Measurements from ENCODE around the gene PAPLN. TPM values are rescaled to one million over a fixed set of nuclear protein-coding genes. Genes with fewer than 3 reads are reported as not detected.

The PAPLN gene
- total and polyA plus RNA-seq, 2 experiments from 2014 or later = 2.8 to 13.2 TPM

GRCh38 chr14:73220634-73221033, 16.7 kb upstream of the PAPLN start (continued):
- no peak for TF ChIP-seq REST (IDR thresholded peaks at IDR 0.05; ENCODE audit: unreplicated experiment)

GRCh38 chr14:73221945-73222344, 15.4 kb upstream of the PAPLN start:
- Mint-ChIP-seq H3K36me3 (ENCODE audit: low read depth) (peaks cover 28% of the 10 kb centered on the region), H3K27ac (no peak overlapping the region), H3K27me3 (ENCODE audit: insufficient read depth, low read depth, poor library complexity) (peaks cover 11% of the 10 kb centered on the region), H3K4me1 (peaks cover 24% of the 10 kb centered on the region), H3K9me3 (no peaks in the 10 kb centered on the region), H3K4me3 (no peak overlapping the region)
- DNase-seq (ENCODE audit: low spot score) (no peak), ATAC-seq (no peak)
- Histone ChIP-seq H3K9me2 (ENCODE audit: insufficient read depth) (no peaks in the 10 kb centered on the region), H3K27ac (ENCODE audit: low read depth) (no peak overlapping the region), H3K36me3 (ENCODE audit: insufficient read depth) (peaks cover 4% of the 10 kb centered on the region; the same call in 1 of the 2 replicates), H3K27me3 (ENCODE audit: insufficient read depth) (no peaks in the 10 kb centered on the region), H3K4me3 (no peak overlapping the region), H3F3A (replicated peaks; ENCODE audit: low read depth) (no peaks in the 10 kb centered on the region), H3K4me2 (no peak overlapping the region), H4K20me1 (replicated peaks; ENCODE audit: insufficient read depth) (no peaks in the 10 kb centered on the region; the same call in 1 of the 2 replicates), H3K79me2 (replicated peaks; ENCODE audit: insufficient read depth) (no peaks in the 10 kb centered on the region), H3K4me1 (ENCODE audit: insufficient read depth) (peaks cover 14% of the 10 kb centered on the region; the same call in 1 of the 2 replicates), H2AFZ (no peak overlapping the region)
- no peak for TF ChIP-seq EZH2 (IDR thresholded peaks at IDR 0.05; ENCODE audit: low read depth, unreplicated experiment)

GRCh38 chr14:73223049-73223448, 14.3 kb upstream of the PAPLN start:
- no peaks in the 10 kb centered on the region; the same call in 1 of the 2 replicates for H4K20me1 ChIP-seq (replicated peaks; ENCODE audit: insufficient read depth)
- no peak for DNase-seq (ENCODE audit: low spot score)
- Mint-ChIP-seq H3K4me1 (peaks cover 26% of the 10 kb centered on the region), H3K27me3 (ENCODE audit: insufficient read depth, low read depth, poor library complexity) (peaks cover 11% of the 10 kb centered on the region), H3K4me3 (no peak overlapping the region), H3K36me3 (ENCODE audit: low read depth) (peaks cover 21% of the 10 kb centered on the region), H3K9me3 (no peaks in the 10 kb centered on the region), H3K27ac (no peak overlapping the region)
- H3K27ac ChIP-seq (ENCODE audit: low read depth) = no peak overlapping the region
- H3F3A ChIP-seq (replicated peaks; ENCODE audit: low read depth) = no peaks in the 10 kb centered on the region
- peak; percentile 78 for ATAC-seq
- H2AFZ ChIP-seq = no peak overlapping the region
- H3K79me2 ChIP-seq (replicated peaks; ENCODE audit: insufficient read depth) = no peaks in the 10 kb centered on the region
- H3K4me3 ChIP-seq = no peak overlapping the region
- no peaks in the 10 kb centered on the region for H3K9me2 ChIP-seq (ENCODE audit: insufficient read depth)
- no peaks in the 10 kb centered on the region for H3K27me3 ChIP-seq (ENCODE audit: insufficient read depth)
- H3K4me2 ChIP-seq = peak overlapping the region; percentile 53; the same call in 1 of the 2 replicates
- peaks cover 14% of the 10 kb centered on the region; the same call in 1 of the 2 replicates for H3K4me1 ChIP-seq (ENCODE audit: insufficient read depth)
- no peaks in the 10 kb centered on the region; the same call in 1 of the 2 replicates for H3K36me3 ChIP-seq (ENCODE audit: insufficient read depth)
- TF ChIP-seq, protein P1, sequence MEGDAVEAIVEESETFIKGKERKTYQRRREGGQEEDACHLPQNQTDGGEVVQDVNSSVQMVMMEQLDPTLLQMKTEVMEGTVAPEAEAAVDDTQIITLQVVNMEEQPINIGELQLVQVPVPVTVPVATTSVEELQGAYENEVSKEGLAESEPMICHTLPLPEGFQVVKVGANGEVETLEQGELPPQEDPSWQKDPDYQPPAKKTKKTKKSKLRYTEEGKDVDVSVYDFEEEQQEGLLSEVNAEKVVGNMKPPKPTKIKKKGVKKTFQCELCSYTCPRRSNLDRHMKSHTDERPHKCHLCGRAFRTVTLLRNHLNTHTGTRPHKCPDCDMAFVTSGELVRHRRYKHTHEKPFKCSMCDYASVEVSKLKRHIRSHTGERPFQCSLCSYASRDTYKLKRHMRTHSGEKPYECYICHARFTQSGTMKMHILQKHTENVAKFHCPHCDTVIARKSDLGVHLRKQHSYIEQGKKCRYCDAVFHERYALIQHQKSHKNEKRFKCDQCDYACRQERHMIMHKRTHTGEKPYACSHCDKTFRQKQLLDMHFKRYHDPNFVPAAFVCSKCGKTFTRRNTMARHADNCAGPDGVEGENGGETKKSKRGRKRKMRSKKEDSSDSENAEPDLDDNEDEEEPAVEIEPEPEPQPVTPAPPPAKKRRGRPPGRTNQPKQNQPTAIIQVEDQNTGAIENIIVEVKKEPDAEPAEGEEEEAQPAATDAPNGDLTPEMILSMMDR (conservative IDR thresholded peaks at IDR 0.05; ENCODE audit: low read depth in 2 of 2) = peak in 1 of 2 experiments; percentile 26; a peak in 1 of 4 replicates
- TF ChIP-seq, protein P2, sequence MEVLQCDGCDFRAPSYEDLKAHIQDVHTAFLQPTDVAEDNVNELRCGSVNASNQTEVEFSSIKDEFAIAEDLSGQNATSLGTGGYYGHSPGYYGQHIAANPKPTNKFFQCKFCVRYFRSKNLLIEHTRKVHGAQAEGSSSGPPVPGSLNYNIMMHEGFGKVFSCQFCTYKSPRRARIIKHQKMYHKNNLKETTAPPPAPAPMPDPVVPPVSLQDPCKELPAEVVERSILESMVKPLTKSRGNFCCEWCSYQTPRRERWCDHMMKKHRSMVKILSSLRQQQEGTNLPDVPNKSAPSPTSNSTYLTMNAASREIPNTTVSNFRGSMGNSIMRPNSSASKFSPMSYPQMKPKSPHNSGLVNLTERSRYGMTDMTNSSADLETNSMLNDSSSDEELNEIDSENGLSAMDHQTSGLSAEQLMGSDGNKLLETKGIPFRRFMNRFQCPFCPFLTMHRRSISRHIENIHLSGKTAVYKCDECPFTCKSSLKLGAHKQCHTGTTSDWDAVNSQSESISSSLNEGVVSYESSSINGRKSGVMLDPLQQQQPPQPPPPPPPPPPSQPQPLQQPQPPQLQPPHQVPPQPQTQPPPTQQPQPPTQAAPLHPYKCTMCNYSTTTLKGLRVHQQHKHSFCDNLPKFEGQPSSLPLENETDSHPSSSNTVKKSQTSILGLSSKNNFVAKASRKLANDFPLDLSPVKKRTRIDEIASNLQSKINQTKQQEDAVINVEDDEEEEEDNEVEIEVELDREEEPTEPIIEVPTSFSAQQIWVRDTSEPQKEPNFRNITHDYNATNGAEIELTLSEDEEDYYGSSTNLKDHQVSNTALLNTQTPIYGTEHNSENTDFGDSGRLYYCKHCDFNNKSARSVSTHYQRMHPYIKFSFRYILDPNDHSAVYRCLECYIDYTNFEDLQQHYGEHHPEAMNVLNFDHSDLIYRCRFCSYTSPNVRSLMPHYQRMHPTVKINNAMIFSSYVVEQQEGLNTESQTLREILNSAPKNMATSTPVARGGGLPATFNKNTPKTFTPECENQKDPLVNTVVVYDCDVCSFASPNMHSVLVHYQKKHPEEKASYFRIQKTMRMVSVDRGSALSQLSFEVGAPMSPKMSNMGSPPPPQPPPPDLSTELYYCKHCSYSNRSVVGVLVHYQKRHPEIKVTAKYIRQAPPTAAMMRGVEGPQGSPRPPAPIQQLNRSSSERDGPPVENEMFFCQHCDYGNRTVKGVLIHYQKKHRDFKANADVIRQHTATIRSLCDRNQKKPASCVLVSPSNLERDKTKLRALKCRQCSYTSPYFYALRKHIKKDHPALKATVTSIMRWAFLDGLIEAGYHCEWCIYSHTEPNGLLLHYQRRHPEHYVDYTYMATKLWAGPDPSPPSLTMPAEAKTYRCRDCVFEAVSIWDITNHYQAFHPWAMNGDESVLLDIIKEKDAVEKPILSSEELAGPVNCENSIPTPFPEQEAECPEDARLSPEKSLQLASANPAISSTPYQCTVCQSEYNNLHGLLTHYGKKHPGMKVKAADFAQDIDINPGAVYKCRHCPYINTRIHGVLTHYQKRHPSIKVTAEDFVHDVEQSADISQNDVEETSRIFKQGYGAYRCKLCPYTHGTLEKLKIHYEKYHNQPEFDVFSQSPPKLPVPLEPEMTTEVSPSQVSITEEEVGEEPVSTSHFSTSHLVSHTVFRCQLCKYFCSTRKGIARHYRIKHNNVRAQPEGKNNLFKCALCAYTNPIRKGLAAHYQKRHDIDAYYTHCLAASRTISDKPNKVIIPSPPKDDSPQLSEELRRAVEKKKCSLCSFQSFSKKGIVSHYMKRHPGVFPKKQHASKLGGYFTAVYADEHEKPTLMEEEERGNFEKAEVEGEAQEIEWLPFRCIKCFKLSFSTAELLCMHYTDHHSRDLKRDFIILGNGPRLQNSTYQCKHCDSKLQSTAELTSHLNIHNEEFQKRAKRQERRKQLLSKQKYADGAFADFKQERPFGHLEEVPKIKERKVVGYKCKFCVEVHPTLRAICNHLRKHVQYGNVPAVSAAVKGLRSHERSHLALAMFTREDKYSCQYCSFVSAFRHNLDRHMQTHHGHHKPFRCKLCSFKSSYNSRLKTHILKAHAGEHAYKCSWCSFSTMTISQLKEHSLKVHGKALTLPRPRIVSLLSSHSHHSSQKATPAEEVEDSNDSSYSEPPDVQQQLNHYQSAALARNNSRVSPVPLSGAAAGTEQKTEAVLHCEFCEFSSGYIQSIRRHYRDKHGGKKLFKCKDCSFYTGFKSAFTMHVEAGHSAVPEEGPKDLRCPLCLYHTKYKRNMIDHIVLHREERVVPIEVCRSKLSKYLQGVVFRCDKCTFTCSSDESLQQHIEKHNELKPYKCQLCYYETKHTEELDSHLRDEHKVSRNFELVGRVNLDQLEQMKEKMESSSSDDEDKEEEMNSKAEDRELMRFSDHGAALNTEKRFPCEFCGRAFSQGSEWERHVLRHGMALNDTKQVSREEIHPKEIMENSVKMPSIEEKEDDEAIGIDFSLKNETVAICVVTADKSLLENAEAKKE (CRISPR knock-in tag; IDR thresholded peaks at IDR 0.05) = no peak
- TF ChIP-seq NANOG (IDR thresholded peaks at IDR 0.05; ENCODE audit: borderline replicate concordance) = no peak; the same call in 1 of the 2 replicates

All from GM23338 (cell line).